Stimulated activated CD4-positive, alpha-beta T cell treated with anti-CD3 and anti-CD28 coated beads, Interleukin-2, amount 100 ng/mL, for 4 hours (primary cell): ENCODE results near the gene TGFBR3.
A peak's percentile ranks its signal among the peaks of the same experiment; 100 is the strongest.

Experiments used
- DNase-seq: peaks from one replicate; pipeline ENCODE4 v3.0.0-alpha.2; 2020; ENCODE audit warnings: low read depth

The TGFBR3 gene

DNA sequence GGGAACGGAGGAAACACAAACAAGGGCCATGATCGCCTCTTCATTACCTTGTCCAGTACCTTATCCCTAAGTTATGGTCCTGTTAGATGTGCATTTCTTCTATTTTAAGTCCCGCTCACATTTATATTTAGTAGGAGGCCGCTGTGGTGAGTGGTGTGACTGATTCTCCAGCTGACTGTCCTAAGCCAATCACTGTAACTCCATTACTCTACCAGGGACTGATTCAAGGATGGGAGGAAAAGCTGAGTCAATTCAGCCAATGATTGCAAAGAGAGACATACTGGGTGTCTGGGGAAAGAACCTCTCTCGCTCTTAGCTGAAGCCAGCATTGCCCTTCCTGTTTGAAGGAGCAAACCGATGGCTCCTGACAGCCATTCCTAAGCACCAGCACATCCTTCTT is 59.7 kb downstream of the TGFBR3 start:
- DNase-seq: no peak

DNA sequence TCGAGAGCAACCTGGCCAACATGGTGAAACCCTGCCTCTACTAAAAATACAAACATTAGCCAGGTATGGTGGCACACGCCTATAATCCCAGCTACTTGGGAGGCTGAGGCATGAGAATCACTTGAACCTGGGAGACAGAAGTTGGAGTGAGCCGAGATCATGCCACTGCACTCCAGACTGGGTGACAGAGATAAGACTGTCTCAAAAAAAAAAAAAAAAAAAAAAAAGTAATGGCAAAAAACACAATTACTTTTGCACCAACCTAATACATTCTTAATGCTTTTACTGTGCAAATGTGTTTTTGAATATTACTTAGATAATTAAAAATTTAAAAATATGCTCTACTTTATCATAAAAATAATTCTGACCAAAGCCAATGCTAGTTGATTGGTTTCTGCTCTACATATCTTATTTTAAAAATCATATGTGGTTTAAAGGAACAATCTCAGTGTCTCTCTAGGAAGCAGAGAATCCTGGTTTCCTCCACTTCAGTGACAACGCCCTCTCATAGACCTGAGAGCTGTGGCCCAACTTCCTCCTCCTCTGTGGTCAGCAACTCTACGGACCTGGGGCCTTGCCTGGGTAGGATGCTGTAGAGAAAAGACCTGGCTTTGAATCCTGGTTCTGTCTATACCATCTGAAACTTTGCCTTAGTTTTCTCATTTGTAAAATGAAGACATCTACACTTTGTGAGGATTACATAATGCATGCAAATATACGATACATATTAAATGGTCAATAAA is 64.7 kb downstream of the TGFBR3 start:
- DNase-seq: no peak

DNA sequence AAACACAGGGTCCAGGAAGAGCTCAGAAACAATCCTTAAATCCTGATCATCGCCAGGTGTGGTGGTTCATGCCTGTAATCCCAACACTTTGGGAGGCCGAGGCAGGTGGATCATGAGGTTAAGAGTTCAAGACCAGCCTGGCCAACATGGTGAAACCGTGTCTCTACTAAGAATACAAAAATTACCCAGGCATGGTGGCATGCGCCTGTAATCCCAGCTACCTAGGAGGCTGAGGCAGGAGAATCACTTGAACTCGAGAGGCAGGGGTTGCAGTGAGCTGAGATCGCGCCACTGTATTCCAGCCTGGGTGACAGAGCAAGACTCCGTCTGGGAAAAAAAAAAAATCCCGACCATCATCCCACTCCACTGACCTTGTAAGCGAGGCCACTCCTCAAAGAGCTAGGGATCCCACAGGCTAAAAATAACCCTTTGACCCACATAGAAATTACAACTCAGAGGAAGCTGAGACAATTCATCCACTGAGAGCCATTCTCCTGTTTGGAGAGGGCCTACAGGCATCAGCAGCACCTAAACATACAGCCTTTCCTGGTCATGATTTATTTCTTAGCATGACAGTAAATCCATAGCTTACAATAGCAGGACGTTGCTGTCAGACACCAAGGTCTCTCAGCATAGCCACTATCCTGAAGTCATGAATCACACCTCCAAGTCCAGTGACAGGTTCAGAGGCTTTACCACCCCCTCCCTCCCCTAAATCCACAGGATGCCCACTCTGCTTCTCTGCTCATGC is 66.7 kb downstream of the TGFBR3 start:
- DNase-seq: no peak

DNA sequence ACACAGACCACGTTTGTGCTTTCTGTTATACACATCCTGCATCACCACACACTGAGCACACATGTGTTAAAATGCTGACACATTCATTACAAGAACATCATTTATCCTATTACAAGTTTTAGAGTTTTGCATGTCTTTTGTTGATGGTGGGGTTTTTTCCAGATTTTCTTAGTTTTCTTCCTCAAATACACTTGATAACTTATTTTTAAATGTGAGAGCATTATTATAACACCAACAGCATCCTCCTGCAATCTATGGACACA is 67.3 kb downstream of the TGFBR3 start:
- no peak for DNase-seq

DNA sequence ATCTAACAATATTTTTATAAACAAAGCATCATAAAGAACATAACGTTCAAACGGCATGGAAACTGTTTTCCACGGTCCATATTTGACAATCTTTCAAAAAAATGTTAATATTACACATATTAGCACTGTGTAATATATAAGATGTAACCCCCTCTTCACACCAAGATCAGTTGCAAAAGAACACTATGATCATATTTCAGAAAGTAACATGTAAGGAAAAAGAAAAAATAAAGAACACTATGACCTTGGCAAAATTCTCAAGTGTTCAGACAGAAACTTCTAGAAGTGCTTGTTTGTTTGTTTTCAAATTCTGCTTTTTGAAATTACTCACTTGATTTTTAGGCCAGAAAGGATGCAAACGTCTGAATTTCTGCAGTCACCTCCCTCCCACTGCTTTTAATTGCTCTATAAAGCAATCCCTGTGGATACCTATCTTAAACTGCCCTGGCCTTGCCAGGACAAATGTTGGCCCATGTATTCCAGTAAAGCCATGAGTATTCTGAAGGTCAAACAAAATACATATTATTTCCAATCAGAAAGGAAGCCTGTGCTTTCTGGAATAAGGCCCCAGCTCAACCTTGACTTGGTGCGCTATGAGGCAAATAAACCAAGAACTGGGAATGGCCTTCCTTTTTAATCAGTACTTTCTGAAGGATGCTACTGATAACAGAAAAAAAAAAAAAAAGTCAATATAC is 68.6 kb downstream of the TGFBR3 start:
- DNase-seq: no peak

DNA sequence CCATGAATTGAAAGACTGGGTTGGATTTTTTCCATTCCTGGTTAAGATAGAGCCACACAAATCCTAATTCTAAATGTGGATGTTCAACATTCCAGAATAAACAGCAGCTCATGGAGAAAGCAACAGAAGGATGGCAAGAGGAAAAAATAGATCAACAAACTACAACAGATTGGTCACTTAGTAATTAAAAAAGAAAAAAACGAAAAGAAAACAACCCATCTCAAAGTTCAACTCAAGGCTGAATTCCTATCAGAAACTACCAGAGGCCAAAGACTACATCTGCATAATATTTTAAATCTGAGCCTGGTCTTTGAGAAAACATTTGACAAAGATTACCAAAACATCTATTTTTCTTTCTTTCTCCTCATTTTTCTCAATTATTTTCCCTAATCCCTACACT is 69.9 kb downstream of the TGFBR3 start:
- DNase-seq: no peak

DNA sequence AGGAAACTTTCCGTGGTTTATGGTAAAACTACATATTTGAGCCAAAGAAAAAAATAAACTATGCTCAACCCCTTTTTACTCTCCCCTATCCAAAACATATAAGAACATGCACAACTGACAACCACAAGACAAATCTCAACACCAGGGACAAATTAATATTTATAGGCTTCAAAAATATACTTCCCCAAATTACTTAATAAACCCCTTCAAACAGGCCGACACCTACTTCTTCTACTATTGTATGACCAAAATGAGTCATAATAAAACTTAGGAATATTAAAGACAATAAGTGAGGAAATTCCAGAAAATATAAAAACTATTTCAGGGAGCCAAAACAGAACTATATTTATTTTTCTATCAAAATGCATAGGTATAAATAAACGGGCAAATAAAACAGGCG is 71.5 kb downstream of the TGFBR3 start:
- no peak for DNase-seq

DNA sequence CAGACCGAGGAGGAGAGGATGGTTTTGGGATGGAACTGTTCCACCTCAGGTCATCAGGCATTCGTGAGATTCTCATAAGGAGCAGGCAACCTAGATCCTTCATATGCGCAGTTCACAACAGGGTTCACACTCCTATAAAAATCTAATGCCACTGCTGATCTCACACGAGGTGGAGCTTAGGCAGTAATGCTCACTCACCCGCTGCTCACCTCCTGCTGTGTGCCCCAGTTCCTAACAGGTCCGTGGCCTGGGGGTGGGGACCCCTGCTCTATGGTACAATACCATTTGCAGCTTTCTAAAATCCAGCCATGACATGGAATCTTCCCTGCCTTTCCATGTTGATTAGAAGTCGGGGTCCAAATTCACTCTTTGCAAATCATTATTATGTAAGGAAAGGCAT is 72.1 kb downstream of the TGFBR3 start:
- DNase-seq: no peak

DNA sequence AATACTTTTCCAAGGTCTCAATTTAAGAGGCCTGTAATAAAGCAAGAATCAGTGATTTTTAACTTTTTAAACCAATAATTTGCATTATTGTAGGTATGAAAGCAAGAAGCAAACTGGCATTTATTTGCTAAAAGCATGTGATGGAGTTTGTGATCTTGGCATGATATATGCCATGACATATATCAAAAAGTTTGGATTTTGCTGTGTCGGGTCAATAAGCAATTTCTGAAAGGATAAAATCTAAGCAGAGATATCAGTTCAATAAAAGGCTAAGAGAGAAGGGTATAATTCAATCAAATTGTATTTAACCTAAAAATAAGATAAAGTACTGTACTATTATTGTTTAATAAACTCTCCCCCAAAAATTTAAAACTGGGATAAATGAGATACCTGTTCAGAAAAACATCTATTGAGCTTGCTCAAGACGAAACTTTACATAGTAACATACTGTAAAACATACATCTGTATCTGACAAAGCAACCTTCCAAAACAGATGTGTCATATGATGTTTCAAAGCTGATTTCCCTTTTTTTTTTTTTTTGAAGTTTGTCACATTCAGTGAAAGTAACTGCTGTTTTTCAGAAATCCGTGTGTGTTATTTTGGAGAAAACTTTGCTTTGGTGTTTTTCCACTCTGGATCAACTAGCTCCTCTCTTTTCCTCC is 74.5 kb downstream of the TGFBR3 start:
- no peak for DNase-seq

DNA sequence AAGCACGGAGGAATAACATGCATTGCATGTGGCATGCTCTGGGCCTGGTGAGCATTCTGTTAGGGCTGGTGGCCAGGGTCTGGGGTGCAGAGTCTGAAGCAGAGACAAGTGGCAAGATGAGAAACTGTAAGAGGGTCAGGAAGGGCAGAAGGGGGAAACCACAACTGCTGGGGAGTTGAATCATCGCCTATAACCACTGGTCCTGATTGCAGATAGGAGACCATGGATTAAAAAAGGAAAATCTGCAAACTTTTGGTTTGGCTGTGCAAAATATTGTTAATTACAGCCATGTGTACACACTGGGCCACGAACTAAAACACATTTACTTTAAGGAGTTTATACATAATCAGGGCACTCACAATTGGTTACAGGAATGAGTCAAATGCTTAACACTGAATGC is 76.6 kb downstream of the TGFBR3 start:
- DNase-seq: no peak

DNA sequence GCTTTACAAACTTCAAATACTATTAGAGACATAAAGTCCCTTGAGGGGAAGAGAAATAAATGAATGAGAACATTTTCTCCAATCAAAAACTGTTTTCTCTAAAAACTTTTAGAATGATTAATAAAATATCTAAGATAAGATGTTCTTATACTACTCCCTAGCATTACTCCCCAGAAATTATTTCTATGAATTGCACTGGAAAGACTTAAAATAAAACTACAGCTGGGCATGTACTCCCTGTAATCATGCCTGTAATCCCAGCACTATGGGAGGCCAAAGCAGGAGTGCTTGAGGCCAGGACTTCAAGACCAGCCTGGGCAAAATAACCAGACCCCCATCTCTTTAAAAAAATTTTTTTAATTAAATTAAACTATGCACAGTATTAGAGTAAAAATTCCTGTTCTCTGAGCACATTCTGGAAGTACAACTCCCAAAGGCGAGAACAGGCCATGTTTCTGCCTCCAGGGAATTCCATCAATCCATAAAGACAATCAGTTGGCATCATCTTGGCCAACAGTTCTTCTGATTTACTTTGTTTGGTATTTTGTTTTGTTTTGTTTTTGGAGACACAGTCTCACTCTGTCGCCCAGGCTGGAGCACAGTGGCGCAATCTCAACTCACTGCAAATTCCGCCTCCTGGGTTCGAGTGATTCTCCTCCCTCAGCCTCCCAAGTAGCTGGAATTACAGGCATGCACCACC is 77.9 kb downstream of the TGFBR3 start:
- DNase-seq: no peak

DNA sequence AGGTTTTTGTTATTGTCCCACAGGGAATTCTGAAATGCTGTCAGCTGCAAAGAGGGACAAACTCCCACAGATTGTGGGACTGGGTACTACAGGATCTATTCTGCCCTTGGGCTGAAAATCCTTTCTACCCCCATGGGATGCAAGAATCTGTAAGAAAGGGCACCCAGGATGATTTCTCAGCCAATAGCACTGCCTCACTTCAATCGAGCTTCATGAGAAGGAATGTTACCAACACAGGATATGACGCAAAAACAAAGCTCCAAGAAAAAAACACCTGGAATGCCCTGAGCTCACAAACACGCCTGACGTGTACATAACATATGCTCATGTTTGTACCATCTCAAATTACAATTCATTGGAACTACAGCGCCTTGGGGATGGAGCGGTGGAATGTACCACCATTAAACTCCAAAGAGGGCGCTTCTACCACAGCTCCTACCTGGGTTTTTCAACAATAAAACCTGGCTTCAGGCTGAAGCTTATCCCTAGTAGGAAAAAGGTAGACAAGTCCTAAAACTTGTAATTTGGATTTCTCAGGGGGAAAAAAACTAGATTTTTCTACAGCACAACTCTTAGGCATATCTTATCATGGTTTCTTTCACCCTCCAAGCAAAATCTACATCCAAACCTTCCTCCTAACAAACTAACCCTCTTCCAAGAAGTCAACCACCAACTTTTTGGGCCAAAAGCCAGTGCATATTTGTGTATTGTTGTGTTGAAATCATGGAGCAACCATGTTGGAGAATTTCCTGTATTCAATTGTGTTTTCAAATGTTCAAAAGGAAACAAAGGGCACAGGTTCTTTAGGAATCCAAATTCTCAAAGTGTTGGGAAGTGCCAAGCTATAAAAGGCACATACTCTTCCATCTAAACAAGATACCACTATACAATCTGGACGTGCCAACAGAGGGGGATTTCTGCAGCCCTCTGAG is 78.9 kb downstream of the TGFBR3 start:
- DNase-seq: no peak

DNA sequence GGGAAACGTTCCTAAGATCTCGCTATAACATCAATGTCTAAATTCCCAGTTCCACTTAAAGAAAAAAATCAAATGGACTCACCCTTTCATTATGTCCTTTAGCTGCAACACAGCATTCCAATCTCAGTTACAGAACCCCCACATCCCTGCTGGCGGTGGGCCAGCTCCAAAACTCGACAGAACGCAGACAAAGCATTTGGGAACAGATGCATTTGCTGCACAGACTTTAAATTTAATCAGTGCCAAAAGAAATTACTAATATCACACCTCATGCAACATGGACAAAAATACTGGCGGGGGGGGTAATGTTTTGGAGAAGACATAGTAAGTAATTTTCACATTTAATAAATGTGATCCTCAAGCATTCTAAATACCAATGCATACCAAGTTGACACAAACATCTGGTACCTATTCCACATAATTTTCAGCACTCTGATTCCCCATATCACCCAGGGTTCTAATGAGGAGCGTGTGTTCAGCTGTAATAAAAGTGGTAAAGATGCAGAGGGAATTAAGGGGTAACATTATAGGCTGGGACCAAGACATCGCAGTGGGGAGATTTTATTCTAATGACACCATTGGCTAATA is 79.7 kb downstream of the TGFBR3 start:
- DNase-seq: no peak

DNA sequence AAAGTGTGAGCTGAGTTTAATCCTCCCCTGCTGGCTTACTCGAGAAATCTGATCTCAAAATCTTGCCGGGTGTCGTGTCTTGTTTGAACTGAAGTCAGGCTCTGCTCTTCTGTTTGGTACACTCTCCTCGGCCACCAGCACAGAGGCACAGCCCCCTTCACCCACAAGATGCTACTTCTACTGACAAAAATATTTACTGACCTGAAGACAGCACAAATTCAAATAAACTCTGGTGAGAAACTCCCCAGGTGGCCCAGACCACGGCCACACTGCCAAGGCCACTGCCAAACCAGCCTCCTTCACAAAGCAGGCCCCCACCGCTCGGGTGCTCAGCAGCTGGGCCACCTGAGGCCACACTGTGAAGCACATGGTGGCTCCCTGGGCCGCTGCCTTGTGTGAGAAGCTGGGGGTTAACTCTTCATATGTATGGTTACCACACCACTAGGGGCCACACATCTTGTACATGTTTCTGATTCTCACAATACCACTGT is 80.6 kb downstream of the TGFBR3 start:
- no peak for DNase-seq

DNA sequence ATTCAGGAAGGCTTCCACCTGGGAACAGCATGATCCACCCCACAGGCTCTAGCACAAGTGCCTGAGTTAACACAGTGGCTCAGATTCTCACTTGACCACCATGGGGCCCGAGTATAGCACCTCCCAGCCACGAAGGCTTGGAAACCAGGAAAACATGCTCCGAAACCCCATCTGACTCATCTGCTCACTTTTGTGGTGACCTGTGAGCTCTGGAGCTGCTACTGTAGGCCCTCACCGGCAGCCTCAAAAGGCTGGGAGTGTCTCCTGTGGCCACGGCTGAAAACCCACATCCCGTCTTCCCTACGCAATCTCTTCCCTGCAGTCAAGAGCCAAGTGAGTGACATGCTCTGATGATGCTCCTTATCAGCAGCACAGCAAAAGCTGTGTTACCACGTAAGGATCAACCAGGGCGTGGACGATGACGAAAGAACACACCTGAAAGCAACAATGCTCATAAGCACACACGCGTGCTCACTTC is 81.4 kb downstream of the TGFBR3 start:
- peak; percentile 47 for DNase-seq

DNA sequence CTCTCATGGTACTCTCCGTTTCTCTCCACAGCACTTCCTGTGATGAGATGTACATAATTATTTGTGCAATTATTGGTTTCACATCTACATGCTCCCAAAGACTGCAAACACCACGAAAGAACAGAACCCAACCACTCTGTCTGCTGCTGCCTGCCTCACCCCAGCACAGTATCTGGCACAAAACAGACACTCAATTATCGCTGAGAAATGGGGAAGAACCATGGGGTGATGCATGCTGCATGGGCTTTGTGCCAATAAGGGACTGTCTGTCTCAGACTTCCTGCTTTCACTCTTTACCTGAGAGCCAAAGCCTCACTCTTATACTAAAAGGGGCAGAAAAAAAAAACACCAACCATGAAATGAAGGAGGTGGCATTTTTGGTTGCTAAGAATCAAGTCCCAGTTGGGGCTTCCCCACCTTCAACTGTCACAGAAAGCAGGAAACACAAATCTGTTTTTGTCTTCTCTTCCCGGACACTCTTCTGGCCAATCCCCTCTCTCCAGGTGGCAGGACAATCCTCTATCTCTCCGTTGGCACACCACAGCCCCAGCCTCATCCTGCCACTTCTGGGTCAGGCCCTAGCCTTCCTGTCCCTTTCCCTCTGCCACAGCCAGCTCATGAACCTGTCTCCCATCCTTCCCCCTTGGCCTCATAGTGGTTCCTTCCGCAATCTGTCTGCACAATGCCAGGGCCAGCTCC is 82.0 kb downstream of the TGFBR3 start:
- peak; percentile 65 for DNase-seq

DNA sequence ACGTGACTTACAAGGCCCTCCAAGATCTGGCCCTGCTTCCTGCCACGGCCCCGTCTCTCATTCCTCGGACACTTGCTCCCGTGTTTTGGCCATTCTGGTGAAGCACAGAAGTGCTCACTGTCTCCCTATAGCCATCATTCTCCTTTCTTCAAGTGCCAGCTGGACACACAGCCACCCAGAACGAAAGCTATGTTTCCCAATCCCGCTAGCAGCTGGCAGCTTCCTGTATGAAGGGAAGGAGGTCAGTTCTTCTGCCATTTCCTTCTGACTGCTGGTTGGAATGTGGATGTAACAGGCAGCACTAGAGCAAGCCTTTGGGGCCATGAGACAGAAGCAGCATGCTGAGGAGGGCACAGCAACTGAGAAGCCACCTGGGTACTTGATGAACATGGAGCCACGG is 82.8 kb downstream of the TGFBR3 start:
- DNase-seq: no peak

DNA sequence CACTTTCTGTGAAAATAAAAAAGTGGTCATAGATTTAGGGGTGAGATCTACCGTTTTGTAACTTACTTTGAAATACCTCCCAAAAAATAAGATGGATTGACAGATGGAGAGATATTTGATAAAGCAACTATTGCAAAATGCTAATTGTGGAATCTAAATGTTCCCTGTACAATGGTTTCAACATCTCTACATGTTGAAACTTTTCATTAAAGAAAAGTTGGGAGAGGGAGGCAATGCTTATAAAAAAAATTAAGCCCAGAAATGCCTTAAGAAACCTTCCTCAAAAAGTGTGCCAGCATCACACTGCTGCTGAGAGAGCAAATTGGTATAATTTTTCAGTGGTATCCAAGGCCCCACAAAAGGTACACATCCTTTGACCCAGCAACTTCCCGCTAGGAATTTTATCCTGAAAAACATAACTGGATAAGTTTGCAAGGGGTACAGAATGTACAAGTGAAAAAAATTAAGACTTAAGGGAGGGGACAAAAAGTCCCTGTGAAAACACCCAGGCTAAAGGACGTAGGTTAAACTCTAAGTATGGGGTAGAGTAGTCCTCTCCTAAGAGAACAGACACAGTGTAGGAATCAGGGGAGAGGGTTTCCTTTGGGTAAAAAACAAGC is 84.3 kb downstream of the TGFBR3 start:
- DNase-seq: no peak

DNA sequence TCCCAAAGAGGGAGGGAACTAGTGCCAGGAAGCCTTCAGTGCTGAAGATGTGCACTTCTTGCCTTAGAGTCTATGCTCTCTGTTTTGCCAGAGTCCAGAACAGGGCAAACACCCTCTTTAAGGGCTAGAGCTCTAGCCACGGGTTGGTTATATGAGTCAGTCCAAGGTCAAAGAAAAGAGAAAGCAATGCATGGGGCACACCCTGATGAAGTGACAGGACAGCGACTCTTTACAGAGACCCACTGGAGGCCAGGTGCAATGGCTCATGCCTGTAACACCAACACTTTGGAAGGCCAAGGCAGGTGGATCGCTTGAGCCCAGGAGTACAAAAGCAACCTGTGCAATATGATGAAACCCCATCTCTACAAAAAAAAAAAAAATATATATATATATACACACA is 86.1 kb downstream of the TGFBR3 start:
- DNase-seq: no peak
